ENCODE measurements around the gene ADAMTS17. TPM values are rescaled to one million over a fixed set of nuclear protein-coding genes. Genes with fewer than 3 reads are reported as not detected.

The ADAMTS17 gene, protein sequence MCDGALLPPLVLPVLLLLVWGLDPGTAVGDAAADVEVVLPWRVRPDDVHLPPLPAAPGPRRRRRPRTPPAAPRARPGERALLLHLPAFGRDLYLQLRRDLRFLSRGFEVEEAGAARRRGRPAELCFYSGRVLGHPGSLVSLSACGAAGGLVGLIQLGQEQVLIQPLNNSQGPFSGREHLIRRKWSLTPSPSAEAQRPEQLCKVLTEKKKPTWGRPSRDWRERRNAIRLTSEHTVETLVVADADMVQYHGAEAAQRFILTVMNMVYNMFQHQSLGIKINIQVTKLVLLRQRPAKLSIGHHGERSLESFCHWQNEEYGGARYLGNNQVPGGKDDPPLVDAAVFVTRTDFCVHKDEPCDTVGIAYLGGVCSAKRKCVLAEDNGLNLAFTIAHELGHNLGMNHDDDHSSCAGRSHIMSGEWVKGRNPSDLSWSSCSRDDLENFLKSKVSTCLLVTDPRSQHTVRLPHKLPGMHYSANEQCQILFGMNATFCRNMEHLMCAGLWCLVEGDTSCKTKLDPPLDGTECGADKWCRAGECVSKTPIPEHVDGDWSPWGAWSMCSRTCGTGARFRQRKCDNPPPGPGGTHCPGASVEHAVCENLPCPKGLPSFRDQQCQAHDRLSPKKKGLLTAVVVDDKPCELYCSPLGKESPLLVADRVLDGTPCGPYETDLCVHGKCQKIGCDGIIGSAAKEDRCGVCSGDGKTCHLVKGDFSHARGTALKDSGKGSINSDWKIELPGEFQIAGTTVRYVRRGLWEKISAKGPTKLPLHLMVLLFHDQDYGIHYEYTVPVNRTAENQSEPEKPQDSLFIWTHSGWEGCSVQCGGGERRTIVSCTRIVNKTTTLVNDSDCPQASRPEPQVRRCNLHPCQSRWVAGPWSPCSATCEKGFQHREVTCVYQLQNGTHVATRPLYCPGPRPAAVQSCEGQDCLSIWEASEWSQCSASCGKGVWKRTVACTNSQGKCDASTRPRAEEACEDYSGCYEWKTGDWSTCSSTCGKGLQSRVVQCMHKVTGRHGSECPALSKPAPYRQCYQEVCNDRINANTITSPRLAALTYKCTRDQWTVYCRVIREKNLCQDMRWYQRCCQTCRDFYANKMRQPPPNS
- total RNA-seq (10 to 100 TPM in 3 of 4 donors, 1 to 10 TPM in 1; 4.4 to 93.0 (median 17.7) TPM), polyA plus RNA-seq (1 to 10 TPM; 5.7 to 7.2 (median 6.8) TPM)
- long read RNA-seq, donor 1, partial matches to known transcripts = 6 of 99 reads
- long read RNA-seq, donor 1, other reads (novel, unspliced or antisense) = 93 of 99 reads
- long read RNA-seq, donor 2, partial matches to known transcripts = 3 of 11 reads
- long read RNA-seq, donor 2, other reads (novel, unspliced or antisense) = 8 of 11 reads

DNA sequence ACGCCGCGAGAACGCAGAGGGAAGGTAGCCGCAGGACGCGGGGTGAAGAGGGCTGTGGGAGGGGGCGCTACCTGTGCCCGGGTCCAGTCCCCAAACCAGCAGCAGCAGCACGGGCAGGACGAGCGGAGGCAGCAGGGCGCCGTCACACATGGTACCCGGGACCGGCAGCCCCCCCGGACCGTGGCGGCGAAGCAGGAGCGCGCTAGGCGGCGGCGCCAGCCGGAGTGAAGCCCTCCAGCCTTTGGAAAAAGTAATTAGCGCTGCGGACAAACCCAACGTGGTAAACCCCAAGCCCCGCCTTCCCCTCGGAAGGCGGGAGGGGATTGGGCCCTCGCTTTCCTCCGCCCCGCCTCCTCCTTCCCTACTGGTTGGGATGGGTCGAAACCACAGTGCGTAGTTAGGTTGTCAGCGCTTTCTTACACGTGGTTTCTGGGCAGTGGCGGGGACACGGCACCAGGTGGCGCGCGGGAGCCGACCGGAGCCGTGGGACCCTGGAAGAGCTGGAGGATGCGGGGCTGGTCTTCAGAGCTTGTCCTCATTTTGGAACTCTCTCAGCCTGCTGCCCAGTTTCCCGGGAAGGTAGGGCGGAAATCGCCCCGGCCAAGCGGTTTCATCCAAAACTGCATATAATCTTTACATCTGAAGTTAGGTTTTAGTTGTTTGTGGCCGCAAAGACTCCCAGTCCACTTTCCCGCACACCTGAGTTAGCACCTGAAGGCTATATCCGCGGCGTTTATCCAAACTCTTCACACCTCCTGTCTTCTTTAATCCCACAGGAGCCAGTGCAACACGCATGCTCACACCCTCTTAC, at the start of gene ADAMTS17:
TSS of gene ADAMTS17 (minus strand) at position 226 of the 811 bp plus-strand sequence. CDS start at position 150, 76 bp downstream.
- intact Hi-C loops (cut with DNase I) = loop anchor here in 1 of 2 donors (10.0 kb wide), 1 partner anchor 663 kb away; no protein-coding TSS in a partner anchor
- WGBS, 3 donors = 2 to 3% (median 3%) methylated on average over 55 to 59 of the region's 59 CpGs
- Histone ChIP-seq H3K27ac (peak within 1 kb of the TSS; percentile 89), H3K9me3 (no peaks in the 10 kb centered on the region), H3K27me3 (ENCODE audit: insufficient read depth in 3 of 3, low read length in 2 of 3) (no peaks in the 10 kb centered on the region), H3K36me3 (ENCODE audit: insufficient read depth in 1 of 2, low read depth in 1 of 2) (peaks cover 0 to 21% of the 10 kb centered on the region in 2 donors), H3K4me1 (peaks cover 9% of the 10 kb centered on the region), H3K4me3 (peak within 1 kb of the TSS; percentile 95)
- DNase-seq (peak; percentile 96 to 98), ATAC-seq (peak; percentile 96 to 98 (median 98))
- TF ChIP-seq, protein P1, sequence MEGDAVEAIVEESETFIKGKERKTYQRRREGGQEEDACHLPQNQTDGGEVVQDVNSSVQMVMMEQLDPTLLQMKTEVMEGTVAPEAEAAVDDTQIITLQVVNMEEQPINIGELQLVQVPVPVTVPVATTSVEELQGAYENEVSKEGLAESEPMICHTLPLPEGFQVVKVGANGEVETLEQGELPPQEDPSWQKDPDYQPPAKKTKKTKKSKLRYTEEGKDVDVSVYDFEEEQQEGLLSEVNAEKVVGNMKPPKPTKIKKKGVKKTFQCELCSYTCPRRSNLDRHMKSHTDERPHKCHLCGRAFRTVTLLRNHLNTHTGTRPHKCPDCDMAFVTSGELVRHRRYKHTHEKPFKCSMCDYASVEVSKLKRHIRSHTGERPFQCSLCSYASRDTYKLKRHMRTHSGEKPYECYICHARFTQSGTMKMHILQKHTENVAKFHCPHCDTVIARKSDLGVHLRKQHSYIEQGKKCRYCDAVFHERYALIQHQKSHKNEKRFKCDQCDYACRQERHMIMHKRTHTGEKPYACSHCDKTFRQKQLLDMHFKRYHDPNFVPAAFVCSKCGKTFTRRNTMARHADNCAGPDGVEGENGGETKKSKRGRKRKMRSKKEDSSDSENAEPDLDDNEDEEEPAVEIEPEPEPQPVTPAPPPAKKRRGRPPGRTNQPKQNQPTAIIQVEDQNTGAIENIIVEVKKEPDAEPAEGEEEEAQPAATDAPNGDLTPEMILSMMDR (IDR thresholded peaks at IDR 0.05) = peak; percentile 93

DNA sequence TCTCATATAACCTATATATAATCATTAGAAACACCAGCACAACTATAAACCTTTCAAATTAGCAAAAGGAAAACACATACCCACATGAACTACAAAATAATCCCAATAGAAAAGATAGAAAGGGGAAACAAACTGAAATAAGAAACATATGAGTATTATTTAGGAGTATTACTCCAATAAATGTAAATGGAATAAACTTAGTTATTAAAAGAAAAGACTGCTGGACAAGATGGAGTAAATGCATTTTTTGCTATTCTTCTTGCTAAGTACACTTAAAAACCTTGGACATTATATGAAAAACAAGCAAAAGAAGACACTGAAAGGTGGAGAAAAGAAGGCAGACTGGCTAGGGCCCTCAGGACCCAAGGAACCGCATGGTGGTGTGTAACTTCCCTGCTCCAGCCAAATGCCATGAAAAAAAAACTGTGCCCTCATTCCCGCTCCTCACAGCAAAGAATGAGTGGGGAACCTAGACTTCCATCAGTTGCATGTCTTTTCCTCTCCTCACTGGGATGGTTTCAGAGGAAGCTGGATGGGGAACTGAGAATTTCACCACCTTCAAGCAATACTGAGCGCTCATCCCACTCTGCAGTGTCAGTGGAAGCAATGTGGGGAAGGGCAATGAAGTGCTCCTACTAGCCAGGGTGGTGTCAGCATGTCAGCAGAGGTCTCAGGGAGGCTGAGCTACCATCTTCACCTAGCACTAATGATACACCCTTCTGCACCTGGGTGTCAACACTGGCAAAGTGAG, 43.7 kb upstream of the ADAMTS17 start:
- DNase-seq (no peak), ATAC-seq (no peak)
- H3K36me3 ChIP-seq (ENCODE audit: insufficient read depth in 1 of 2, low read depth in 1 of 2) = no peaks in the 10 kb centered on the region
- WGBS, 3 donors = 91 to 97% (median 94%) methylated on average over 3 of the region's 3 CpGs
- no peak overlapping the region for H3K27ac ChIP-seq
- intact Hi-C loops (cut with DNase I) = no loop called here
- no peak overlapping the region for H3K4me3 ChIP-seq
- no peaks in the 10 kb centered on the region for H3K4me1 ChIP-seq
- no peaks in the 10 kb centered on the region for H3K27me3 ChIP-seq (ENCODE audit: insufficient read depth in 3 of 3, low read length in 2 of 3)
- TF ChIP-seq, protein P1 (IDR thresholded peaks at IDR 0.05) = no peak
- peaks cover 14% of the 10 kb centered on the region for H3K9me3 ChIP-seq

DNA sequence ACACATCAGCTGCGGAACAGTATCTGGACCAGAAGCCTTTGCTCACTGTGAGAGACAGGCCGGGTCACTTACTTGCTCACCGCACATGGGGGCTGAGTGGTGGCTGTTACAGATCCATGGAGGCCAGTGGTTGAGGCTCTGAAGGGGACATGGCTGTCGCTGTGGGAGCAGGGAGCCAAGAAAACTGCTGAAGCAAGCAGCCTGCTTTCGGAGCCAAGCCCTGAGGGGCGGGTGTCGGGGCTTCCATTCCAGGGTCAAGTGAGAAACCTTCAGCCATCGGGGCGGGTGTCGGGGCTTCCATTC, 42.3 kb upstream of the ADAMTS17 start:
- H3K27me3 ChIP-seq (ENCODE audit: insufficient read depth in 3 of 3, low read length in 2 of 3) = no peaks in the 10 kb centered on the region
- ATAC-seq (peak in 1 of 4 donors; percentile 19), DNase-seq (no peak)
- H3K27ac ChIP-seq = no peak overlapping the region
- WGBS, 3 donors = 74 to 84% (median 82%) methylated on average over 10 of the region's 10 CpGs
- intact Hi-C loops (cut with DNase I) = no loop called here
- no peak overlapping the region for H3K4me3 ChIP-seq
- no peaks in the 10 kb centered on the region for H3K36me3 ChIP-seq (ENCODE audit: insufficient read depth in 1 of 2, low read depth in 1 of 2)
- H3K9me3 ChIP-seq = peaks cover 14% of the 10 kb centered on the region
- H3K4me1 ChIP-seq = no peaks in the 10 kb centered on the region
- TF ChIP-seq, protein P1 (IDR thresholded peaks at IDR 0.05) = no peak

All from psoas muscle (tissue), 8 donors.